ENCODE results near the gene HM13. TPM values are rescaled to one million over a fixed set of nuclear protein-coding genes. Genes with fewer than 3 reads are reported as not detected.

Gene HM13
- total and polyA plus RNA-seq, 2 of the 13 experiments (the other 11 are each of a cell fraction or from before 2014, with no cell fraction given) = 118 to 243 TPM

GRCh38 chr20:31608251-31608945, 94.2 kb downstream of the HM13 start (continued):
- TF ChIP-seq ZBTB43 (CRISPR knock-in tag; conservative IDR thresholded peaks at IDR 0.05) (peak; percentile 98), HOXA9 (CRISPR knock-in tag; IDR thresholded peaks at IDR 0.05; ENCODE audit: borderline replicate concordance) (peak; percentile 95; the same call in 1 of the 2 replicates), NFRKB (IDR thresholded peaks at IDR 0.05) (no peak), THAP8 (CRISPR knock-in tag; IDR thresholded peaks at IDR 0.05; ENCODE audit: borderline replicate concordance) (peak; percentile 65; the same call in 1 of the 2 replicates), POGZ (CRISPR knock-in tag; IDR thresholded peaks at IDR 0.05) (peak; percentile 99), KLF13 (CRISPR knock-in tag; IDR thresholded peaks at IDR 0.05) (no peak), MTERF4 (CRISPR knock-in tag; IDR thresholded peaks at IDR 0.05) (peak; percentile 99), CSRNP1 (CRISPR knock-in tag; IDR thresholded peaks at IDR 0.05) (peak; percentile 100), JUN (CRISPR knock-in tag; IDR thresholded peaks at IDR 0.05) (peak; percentile 95), IRF9 (CRISPR knock-in tag; IDR thresholded peaks at IDR 0.05; ENCODE audit: borderline replicate concordance) (peak; percentile 98), ZNF431 (CRISPR knock-in tag; IDR thresholded peaks at IDR 0.05; ENCODE audit: borderline replicate concordance, low read depth) (peak; percentile 93; the same call in 1 of the 2 replicates), ZNF691 (CRISPR knock-in tag; IDR thresholded peaks at IDR 0.05; ENCODE audit: borderline replicate concordance, low read depth) (peak; percentile 97), PITX1 (CRISPR knock-in tag; IDR thresholded peaks at IDR 0.05) (peak; percentile 97), ELK4 (CRISPR knock-in tag; IDR thresholded peaks at IDR 0.05; ENCODE audit: borderline replicate concordance) (peak; percentile 86; the same call in 1 of the 2 replicates), ZNF776 (CRISPR knock-in tag; IDR thresholded peaks at IDR 0.05) (peak; percentile 99), ATM (IDR thresholded peaks at IDR 0.05; ENCODE audit: borderline replicate concordance) (peak; percentile 88; the same call in 1 of the 2 replicates)

All from HepG2 (cell line).